Panc1 (cell line): ENCODE measurements around the gene PROM1.

Source experiments
- POLR2AphosphoS5 ChIP-seq: IDR thresholded peaks from 2 replicates; pipeline ENCODE4 v1.6.1; 2012; ENCODE audit warnings: mild to moderate bottlenecking, low read depth, low read length, moderate library complexity
- TF ChIP-seq, protein P1 (sequence below): fragments of 450-650 bp; IDR thresholded peaks from 2 replicates; pipeline ENCODE4 v1.5.1; 2017; ENCODE audit warnings: mild to moderate bottlenecking

DNA sequence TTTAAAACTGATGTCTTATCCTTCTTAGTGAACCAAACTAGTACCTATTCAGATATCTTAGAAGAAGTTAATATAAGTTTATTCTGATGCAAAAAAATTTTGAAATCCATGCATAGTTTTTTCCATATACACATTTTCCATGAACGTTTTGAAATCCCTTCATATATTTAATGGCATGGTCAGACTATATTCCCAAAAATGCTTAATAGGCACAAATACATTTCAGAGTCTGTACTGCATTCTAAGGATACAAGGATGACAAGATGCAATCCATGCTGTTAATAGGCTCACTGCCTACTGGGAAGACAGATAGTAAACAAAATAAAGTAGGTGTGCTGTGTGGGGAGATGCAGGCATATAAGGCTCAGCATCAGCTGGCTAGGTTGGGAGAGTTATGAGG lies 33.2 kb downstream of the PROM1 start:
- no peak for TF ChIP-seq POLR2AphosphoS5
- TF ChIP-seq, protein P1, sequence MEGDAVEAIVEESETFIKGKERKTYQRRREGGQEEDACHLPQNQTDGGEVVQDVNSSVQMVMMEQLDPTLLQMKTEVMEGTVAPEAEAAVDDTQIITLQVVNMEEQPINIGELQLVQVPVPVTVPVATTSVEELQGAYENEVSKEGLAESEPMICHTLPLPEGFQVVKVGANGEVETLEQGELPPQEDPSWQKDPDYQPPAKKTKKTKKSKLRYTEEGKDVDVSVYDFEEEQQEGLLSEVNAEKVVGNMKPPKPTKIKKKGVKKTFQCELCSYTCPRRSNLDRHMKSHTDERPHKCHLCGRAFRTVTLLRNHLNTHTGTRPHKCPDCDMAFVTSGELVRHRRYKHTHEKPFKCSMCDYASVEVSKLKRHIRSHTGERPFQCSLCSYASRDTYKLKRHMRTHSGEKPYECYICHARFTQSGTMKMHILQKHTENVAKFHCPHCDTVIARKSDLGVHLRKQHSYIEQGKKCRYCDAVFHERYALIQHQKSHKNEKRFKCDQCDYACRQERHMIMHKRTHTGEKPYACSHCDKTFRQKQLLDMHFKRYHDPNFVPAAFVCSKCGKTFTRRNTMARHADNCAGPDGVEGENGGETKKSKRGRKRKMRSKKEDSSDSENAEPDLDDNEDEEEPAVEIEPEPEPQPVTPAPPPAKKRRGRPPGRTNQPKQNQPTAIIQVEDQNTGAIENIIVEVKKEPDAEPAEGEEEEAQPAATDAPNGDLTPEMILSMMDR, result no peak
